Mammary epithelial cell (primary cell): ENCODE measurements around the gene TBC1D22A.

ENCODE experiments used
- CTCF ChIP-seq, 2 donors: IDR thresholded peaks in 1 of 2; conservative IDR thresholded peaks in 1 of 2; 2 replicates each; pipeline ENCODE4 v1.5.1; 2011 to 2012; ENCODE audit warnings: inconsistent platforms in 2 of 2, low read length in 2 of 2, mild to moderate bottlenecking in 2 of 2, control low read depth in 1 of 2, low read depth in 1 of 2; ENCODE audit not compliant: insufficient read depth in 1 of 2; ENCODE audit errors: extremely low read depth in 1 of 2
- EZH2 ChIP-seq: IDR thresholded peaks from 2 replicates; pipeline ENCODE4 v1.6.1; 2012; ENCODE audit warnings: low read length, inconsistent platforms, borderline replicate concordance

GRCh38 chr22:47201996-47202818 is 439.8 kb downstream of the TBC1D22A start:
- TF ChIP-seq CTCF (conservative IDR thresholded peaks at IDR 0.05 in 1 of 2, IDR thresholded peaks at IDR 0.05 in 1 of 2; ENCODE audit: extremely low read depth in 1 of 2, insufficient read depth in 1 of 2, low read depth in 1 of 2, low read length in 2 of 2) (no peak), EZH2 (no peak)
